Activated T-cell treated with anti-CD3 and anti-CD28 coated beads, Interleukin-2, amount 50 U/mL, for 4 hours (primary cell): ENCODE results near the gene ABAT. TPM values are rescaled to one million over a fixed set of nuclear protein-coding genes. Genes with fewer than 3 reads are reported as not detected.

Source experiments
- ATAC-seq, 2 donors: fragments of 200-7000 bp; cut with Tn5 transposase; one replicate each; pipeline ENCODE4 v1.10.0; 2021
- DNase-seq: peaks from one replicate; pipeline ENCODE4 v3.0.0-alpha.2; 2020
- H3K27me3 Mint-ChIP-seq: one replicate; pipeline ENCODE4 v1.8.0; 2021; ENCODE audit warnings: low read depth, mixed read lengths
- H3K36me3 Mint-ChIP-seq: one replicate; pipeline ENCODE4 v1.8.0; 2022; ENCODE audit warnings: mixed read lengths; ENCODE audit not compliant: insufficient read depth
- H3K4me1 Mint-ChIP-seq: one replicate; pipeline ENCODE4 v1.8.0; 2021; ENCODE audit warnings: low read depth, mixed read lengths
- H3K4me3 Mint-ChIP-seq: one replicate; pipeline ENCODE4 v1.8.0; 2021; ENCODE audit warnings: mild to moderate bottlenecking, moderate library complexity, mixed read lengths
- H3K9me3 Mint-ChIP-seq: one replicate; pipeline ENCODE4 v1.8.0; 2021; ENCODE audit warnings: mixed read lengths
- total RNA-seq, 3 donors: library from RNA; stranded (reverse); gene quantifications; one replicate each; pipeline ENCODE4 v1.2.1, GENCODE V29; 2021

The ABAT gene
- total RNA-seq, 3 donors from 2014 or later: 3.4 to 6.4 (median 4.5) TPM

DNA sequence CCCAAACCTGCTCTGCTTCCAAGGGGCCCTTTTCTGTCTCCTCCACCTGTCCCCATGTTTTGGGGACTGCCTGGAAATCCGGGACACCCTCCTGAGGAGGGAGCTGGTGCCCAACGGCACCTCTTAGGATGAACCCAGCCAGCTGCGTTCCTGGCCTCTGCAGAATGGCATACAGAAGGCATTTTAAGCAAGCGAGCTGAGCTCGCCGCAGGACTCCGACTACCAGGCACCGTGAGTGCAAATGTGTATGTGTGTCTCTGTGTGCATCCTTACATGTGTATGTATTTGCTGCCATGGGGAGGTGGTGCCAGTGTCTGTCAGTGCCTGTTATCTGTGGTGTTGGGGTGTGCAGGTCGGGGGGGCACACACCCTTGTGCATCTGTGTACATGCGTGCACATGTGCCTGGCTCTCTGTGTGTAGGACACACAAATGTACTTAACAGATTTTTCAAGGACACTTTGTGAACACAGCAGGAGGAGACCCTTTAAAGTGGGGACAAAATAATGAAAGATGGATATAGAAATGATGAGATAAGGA, 39.3 kb downstream of the ABAT start:
- peaks cover 3% of the 10 kb centered on the region for H3K4me1 Mint-ChIP-seq
- H3K4me3 Mint-ChIP-seq: no peak overlapping the region
- H3K9me3 Mint-ChIP-seq: peaks cover 4% of the 10 kb centered on the region
- DNase-seq (no peak), ATAC-seq (no peak)
- no peaks in the 10 kb centered on the region for H3K27me3 Mint-ChIP-seq
- peaks cover 27% of the 10 kb centered on the region for H3K36me3 Mint-ChIP-seq

DNA sequence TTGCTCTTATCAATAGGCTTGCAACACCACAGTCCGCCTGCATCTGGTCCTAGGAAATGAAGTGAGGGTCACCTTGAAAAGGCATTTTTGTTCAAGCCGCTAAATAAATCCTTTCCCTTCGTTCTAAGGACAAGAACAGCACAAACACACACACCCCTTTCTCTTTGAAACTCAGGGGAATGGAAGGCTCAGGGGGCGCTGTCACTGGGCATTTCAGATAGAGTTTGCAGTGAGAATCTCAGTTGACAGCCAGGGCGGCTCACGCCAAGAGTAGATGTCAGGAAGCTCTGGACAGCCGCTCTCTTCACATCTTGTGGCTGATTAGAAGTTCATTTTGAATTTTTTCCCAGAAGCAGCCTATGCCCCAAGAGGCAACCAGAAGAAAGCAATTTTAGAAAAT, 39.8 kb downstream of the ABAT start:
- Mint-ChIP-seq H3K27me3 (no peaks in the 10 kb centered on the region), H3K4me3 (no peak overlapping the region), H3K36me3 (peaks cover 27% of the 10 kb centered on the region), H3K4me1 (peaks cover 3% of the 10 kb centered on the region), H3K9me3 (peaks cover 4% of the 10 kb centered on the region)
- DNase-seq (no peak), ATAC-seq (no peak)

DNA sequence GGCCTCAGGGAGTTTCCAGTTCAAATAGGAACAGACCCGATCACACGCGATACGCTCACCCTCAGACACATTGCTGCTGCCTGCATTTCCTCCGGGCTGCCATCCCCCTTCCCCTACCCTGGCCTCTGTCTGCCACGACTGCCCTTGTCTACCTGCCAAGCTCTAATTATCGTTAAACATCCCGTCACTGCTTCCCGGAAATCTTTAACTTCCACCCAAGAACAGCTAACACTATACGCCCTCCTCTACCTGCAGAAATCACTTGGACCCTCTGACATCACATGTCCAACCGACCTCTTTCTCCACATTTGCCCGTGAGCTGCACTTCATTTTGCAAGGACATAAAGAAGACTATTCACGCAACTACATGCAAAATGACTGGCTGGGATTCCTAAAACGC, 40.4 kb downstream of the ABAT start:
- no peak for DNase-seq
- peaks cover 4% of the 10 kb centered on the region for H3K9me3 Mint-ChIP-seq
- no peaks in the 10 kb centered on the region for H3K27me3 Mint-ChIP-seq
- H3K4me3 Mint-ChIP-seq: no peak overlapping the region
- ATAC-seq: no peak
- H3K36me3 Mint-ChIP-seq: peaks cover 27% of the 10 kb centered on the region
- peaks cover 3% of the 10 kb centered on the region for H3K4me1 Mint-ChIP-seq

DNA sequence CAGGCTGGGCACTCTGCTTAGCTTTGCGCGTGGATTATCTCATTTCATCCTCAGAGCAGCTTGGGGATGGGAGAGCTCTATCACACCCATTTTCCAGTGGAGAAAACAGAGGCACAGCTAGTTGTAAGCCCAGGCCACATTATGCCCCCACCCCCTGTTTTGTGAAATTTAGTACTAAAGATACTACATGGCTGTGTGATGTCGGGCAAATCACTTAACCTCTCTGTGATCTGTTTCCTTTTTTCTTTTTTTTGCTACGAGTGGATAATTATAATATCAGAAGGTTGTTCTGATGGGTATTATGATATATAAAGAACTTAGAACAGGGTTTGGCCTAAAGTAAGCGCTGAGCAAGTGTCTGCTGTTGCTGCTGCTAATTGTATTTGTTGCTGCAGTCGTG, 41.6 kb downstream of the ABAT start:
- peaks cover 2% of the 10 kb centered on the region for H3K4me1 Mint-ChIP-seq
- ATAC-seq (no peak), DNase-seq (no peak)
- H3K9me3 Mint-ChIP-seq: peaks cover 4% of the 10 kb centered on the region
- no peak overlapping the region for H3K4me3 Mint-ChIP-seq
- H3K27me3 Mint-ChIP-seq: no peaks in the 10 kb centered on the region
- peaks cover 25% of the 10 kb centered on the region for H3K36me3 Mint-ChIP-seq

DNA sequence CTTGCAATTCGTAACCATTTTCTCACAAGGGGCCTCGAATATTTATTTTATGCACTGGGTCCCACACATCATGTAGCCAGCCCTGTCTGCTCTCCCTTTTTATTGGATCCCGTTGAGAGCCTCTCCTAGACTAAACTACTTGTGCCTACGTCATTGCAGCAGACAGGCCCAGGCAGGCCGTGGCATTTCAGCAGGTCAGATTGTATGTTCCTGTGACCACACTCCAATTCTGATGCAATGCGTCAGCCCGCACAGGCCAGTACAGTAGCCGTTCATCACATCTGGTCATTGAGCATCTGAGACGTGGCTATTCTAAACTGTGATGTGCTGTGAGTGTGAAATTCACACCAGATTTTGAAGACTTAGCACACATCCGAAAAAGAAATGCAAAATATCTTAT, 42.2 kb downstream of the ABAT start:
- DNase-seq: no peak
- H3K4me1 Mint-ChIP-seq: no peaks in the 10 kb centered on the region
- H3K36me3 Mint-ChIP-seq: peaks cover 21% of the 10 kb centered on the region
- H3K4me3 Mint-ChIP-seq: no peak overlapping the region
- H3K9me3 Mint-ChIP-seq: peaks cover 4% of the 10 kb centered on the region
- no peak for ATAC-seq
- H3K27me3 Mint-ChIP-seq: no peaks in the 10 kb centered on the region

DNA sequence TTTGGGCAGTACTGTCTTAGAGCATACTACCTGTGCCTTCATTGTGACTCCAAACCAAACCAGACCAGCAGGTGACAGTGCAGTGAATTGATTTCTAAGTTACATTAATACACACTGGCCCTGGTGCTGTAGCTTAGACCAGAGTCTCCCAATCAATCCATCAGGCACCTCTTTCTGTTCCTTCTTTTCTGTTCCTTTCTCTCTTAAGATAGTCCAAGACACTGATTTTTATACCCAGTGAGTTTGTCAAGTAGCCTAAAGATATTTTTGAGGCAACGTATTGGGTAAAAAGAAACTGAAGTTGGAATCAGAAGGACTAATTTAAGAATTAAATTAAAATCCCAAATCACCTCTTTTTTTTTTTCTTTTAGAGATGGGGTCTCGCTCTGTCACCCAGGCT, 43.1 kb downstream of the ABAT start:
- ATAC-seq (no peak), DNase-seq (no peak)
- Mint-ChIP-seq H3K27me3 (no peaks in the 10 kb centered on the region), H3K4me1 (no peaks in the 10 kb centered on the region), H3K36me3 (peaks cover 21% of the 10 kb centered on the region), H3K4me3 (no peak overlapping the region), H3K9me3 (peaks cover 4% of the 10 kb centered on the region)

DNA sequence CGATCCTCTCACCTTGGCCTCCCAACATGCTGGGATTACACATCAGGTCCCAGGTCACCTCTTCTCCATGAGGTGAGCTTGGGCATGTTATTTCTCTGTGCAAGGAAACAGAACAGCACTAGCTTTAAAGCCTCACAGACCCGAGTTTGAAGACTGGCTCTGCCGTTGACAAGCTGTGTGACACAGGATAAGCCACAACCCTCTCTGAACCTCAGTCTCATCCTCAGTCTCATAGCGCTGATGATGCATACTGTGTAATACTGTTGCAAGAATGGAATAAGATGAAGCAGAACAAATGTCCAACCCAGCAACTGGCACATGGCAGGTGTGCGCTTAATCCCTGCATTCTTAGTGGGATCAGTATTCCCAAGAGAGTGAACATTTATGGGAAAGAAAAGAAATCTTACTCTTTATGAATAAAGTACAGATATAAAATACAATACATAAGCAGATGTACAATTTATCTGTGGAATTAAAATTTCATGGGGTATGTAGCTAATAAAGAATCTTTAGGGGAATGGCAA, 43.5 kb downstream of the ABAT start:
- DNase-seq: no peak
- H3K36me3 Mint-ChIP-seq: peaks cover 21% of the 10 kb centered on the region
- no peaks in the 10 kb centered on the region for H3K27me3 Mint-ChIP-seq
- ATAC-seq: no peak
- no peak overlapping the region for H3K4me3 Mint-ChIP-seq
- H3K4me1 Mint-ChIP-seq: no peaks in the 10 kb centered on the region
- peaks cover 4% of the 10 kb centered on the region for H3K9me3 Mint-ChIP-seq

DNA sequence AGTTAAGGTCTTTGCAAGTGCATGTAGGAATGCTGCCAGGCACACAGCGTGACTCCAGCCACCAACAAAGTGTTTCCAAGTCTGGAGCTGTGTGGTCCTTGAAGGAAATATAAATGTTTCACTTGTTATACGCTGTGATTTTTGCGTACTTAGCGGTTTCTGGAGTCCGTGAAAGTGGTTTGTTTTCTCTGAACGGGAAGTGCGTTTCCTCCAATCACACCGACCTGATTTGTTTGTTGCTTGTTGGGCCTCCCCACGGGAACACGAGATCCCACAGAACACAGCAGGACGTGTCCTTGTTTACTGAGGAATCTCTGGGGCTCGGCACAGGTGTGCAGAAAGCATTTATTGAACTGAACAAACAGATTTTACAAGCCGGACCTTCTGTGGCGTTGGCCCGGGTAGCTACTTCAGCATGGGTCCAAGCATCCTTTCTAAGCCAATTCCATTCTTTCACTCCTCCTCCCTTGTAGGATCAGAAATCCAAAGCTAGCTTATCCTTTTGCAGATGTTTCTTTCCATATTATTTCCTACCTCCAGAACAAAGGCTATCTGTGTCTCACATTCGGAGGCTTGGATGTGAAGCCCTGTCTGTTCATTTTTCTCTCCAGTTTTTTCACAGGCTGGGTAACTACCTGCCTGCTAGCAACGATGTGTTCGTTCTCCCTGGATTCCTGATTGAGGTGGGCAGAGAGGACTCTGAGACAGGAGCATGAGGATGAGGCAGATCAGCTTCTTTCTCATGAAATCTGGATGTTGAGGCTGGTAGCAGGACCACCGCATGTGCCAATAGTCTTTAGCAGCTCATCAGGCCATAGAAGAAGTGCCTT, 44.6 kb downstream of the ABAT start:
- peaks cover 15% of the 10 kb centered on the region for H3K36me3 Mint-ChIP-seq
- H3K4me3 Mint-ChIP-seq: no peak overlapping the region
- ATAC-seq: no peak
- H3K9me3 Mint-ChIP-seq: peaks cover 4% of the 10 kb centered on the region
- DNase-seq: no peak
- no peaks in the 10 kb centered on the region for H3K27me3 Mint-ChIP-seq
- no peaks in the 10 kb centered on the region for H3K4me1 Mint-ChIP-seq

DNA sequence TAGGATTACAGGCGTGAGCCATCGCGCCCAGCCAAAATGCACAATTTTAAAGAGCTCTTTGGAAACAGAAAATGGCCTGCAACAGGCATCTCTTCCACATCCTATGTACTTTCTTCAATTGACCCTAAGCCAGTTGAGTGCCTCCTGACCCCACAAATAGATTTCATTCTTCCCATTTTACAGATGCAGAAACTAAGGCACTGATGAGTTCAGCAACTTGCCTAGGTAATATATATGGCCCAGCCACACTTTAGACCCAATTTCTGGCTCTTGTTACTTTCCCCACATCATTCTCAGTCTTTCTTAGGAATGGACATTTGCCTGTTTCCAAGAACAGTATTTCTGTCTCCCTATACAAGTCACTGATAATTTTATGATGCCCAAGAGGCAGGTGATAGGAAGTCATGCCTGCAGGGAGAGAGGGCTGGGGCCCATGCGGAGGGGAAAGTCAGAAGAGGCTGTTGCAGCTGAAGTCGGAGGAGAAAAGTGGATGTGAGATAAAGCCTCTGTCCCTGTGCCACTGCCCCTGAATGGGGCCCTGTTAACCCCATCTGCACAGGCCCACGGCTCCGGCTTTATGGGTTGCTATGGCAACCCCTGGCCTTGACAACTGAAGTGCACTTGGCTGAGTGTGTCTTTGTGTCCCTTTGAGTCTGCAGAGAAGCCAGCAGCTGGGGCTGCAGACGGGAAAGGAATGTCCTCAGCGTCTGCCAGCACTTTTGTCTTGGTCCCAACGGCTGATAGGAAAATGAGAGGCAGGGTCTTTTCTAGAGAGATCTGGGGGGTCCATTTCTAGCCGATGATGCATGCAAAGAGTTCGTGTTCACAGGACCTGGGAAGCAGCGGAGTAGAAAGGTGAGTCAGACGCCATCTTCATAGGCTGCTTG, 45.9 kb downstream of the ABAT start:
- H3K27me3 Mint-ChIP-seq: no peaks in the 10 kb centered on the region
- DNase-seq (no peak), ATAC-seq (no peak)
- H3K9me3 Mint-ChIP-seq: peaks cover 4% of the 10 kb centered on the region
- peaks cover 9% of the 10 kb centered on the region for H3K36me3 Mint-ChIP-seq
- no peaks in the 10 kb centered on the region for H3K4me1 Mint-ChIP-seq
- H3K4me3 Mint-ChIP-seq: no peak overlapping the region

DNA sequence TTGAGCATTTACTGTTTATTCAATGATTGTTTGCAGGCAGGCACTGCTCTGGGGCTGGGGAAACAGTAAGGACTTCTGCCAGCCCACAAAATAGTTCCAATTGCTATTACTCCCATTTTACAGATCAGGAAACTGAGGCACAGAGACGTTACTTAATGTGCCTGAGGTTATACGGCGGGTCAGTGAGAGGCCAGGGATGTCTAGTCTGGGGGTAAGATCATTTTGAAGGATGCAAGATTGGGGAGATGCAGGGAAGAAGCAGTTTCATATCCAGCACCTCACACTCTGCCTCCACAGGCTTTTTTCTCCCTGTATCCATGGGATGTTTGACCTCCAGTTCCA, 46.5 kb downstream of the ABAT start:
- H3K9me3 Mint-ChIP-seq: peaks cover 4% of the 10 kb centered on the region
- ATAC-seq (no peak), DNase-seq (no peak)
- H3K4me3 Mint-ChIP-seq: no peak overlapping the region
- H3K4me1 Mint-ChIP-seq: no peaks in the 10 kb centered on the region
- no peaks in the 10 kb centered on the region for H3K27me3 Mint-ChIP-seq
- peaks cover 9% of the 10 kb centered on the region for H3K36me3 Mint-ChIP-seq

DNA sequence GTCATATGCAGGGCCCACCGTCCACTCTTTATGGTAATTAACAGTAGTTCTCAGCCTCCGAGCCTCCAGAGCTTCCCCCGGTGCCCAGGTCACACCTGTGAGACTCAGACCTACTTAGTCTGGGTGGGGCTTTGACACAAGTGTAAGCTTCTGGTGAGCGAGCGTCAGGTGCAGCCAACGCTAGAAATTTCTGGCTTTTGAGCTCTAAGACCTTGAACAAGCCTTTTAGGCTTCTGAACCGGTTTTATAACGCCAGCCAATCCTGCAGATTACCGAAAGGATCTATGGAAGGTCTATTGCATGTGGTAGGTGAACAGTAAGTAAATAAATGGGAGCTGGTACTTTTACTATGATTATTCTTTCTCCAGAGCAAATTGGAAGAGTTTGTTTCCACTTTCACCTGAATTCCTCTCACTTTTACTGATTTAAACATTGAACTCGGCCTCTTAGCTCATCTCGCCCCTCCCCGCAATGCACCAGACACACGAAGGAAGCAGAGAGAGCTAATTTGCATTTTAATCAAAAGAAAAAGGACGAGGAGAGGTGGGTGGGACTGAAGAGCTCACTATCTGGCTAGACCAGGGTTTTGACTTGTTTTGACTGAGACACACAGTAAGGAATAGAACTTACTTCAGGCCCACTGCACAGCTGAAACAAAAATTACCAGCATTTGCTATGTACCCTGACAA, 47.1 kb downstream of the ABAT start:
- ATAC-seq (no peak), DNase-seq (no peak)
- Mint-ChIP-seq H3K36me3 (peaks cover 9% of the 10 kb centered on the region), H3K9me3 (peaks cover 4% of the 10 kb centered on the region), H3K27me3 (no peaks in the 10 kb centered on the region), H3K4me3 (no peak overlapping the region), H3K4me1 (no peaks in the 10 kb centered on the region)

DNA sequence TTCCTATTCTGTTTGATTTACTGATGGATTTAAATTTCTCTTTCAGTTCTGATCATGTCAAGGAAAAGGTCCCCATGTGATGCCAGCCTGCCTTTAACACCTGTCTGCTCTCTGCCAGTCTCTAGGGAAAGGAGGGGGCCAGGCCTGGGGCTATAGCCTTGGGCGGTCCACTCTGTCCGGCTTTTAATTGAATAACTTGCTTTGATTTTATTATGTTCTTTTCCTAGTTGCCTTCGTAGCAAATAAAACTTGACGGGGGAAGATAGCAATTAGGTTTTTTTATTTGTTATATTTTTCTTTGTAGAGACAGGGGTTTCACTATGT, 47.6 kb downstream of the ABAT start:
- Mint-ChIP-seq H3K27me3 (no peaks in the 10 kb centered on the region), H3K9me3 (peaks cover 4% of the 10 kb centered on the region), H3K36me3 (peaks cover 9% of the 10 kb centered on the region), H3K4me1 (no peaks in the 10 kb centered on the region), H3K4me3 (no peak overlapping the region)
- ATAC-seq (no peak), DNase-seq (no peak)

DNA sequence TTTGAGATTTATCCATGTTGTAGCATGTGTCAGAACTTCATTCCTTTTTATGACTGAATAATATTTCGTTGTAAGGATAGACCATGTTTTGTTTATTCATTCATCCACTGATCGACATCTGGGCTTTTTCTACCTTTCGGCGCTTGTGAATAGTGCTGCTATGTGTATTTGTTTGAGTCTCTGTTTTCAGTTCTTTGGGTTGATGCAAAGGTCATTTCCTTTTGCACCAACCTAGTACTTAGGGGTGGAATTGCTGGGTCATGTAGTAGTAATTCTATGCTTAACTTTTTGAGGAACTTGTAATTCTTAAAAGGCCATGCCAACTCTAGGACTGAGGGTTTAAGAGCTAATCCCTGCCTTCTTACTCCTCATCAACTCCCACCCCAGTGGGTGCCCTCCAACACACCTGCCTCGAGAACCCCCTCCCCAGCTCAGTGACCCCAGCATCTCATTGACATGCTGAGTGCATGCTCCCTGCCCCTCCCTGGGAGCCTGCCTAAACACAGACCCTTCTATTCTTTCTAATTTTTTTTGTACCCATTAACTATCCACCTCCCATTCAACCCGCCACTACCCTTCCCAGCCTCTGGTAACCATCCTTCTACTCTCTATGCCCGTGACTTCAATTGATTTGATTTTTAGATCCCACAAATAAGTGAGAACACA, 51.2 kb downstream of the ABAT start:
- peaks cover 5% of the 10 kb centered on the region for H3K4me1 Mint-ChIP-seq
- H3K36me3 Mint-ChIP-seq: no peaks in the 10 kb centered on the region
- no peaks in the 10 kb centered on the region for H3K27me3 Mint-ChIP-seq
- no peak overlapping the region for H3K4me3 Mint-ChIP-seq
- no peak for ATAC-seq
- DNase-seq: no peak
- H3K9me3 Mint-ChIP-seq: no peaks in the 10 kb centered on the region
